SK-N-DZ (cell line): ENCODE data around the gene PPIF.

ENCODE experiments used
- DNase-seq: peaks from one replicate; pipeline ENCODE4 v3.0.0-alpha.2; 2015; ENCODE audit warnings: low spot score

Gene PPIF

GRCh38 chr10:79400146-79401004 lies 53.1 kb downstream of the PPIF start:
- peak; percentile 45 for DNase-seq

DNA sequence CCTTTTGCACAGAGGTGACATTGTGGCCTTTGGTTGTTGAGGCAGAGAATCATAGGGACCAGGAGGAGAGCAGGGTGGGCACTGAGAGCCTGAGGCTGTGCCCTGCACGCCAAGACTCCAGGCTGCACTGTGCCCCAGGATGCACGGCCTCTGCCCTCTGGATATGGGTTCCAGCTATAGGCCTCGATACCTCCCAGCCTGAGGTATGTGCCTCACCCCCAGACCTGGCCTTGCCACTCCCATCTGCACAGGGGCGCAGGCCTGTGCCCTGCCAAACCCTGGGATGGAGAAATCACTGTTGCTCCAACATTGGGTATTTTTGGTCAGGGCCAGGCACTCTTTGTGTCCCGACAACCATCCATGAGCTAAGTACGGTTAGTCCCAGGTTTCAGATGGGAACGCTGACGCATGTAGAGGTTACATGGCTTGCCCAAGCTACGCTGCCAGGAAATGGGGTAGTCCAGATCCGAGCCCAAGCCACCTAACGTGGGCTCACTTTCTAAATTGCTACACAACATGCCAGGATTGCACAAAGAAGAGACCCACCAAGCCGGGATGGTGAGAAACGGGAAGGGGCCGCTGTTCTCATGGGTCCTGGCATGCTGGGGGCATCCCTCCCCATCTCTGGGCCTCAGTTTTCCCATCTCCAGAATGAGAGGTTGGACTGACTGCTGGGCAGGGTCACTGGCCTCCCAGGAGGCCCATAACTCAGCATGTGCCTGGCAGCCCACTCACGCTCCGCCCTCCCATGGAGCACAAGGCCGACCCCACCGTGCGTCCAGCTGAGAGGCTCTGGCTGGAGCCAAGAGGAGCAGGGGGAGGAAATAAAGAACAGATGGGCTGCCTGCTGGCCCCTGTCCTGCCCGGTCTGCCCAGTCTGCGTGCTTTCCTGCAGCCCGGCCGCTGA lies 54.0 kb downstream of the PPIF start:
- DNase-seq, result no peak

- no peak for DNase-seq
Measured at GRCh38 chr10:79402625-79402946, 55.3 kb downstream of the PPIF start.

DNA sequence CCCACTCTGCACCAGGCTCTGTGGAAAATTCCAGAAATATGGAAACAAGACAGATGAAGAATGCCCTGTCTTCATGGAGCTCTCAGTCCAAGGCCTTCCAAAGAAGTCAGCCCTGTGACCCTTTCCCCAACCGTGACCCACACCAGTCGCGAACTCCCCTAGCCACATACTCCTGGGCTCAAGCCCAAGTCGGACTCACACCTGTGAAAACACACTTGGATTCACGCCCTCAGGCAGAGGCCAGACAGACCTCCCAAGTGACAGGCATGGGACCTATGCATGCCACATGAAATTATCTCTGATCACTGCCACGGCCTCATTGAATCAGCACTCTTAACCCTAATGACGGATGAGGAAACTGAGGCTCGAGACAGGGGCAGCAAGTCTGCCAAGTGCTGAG lies 55.7 kb downstream of the PPIF start:
- no peak for DNase-seq

DNA sequence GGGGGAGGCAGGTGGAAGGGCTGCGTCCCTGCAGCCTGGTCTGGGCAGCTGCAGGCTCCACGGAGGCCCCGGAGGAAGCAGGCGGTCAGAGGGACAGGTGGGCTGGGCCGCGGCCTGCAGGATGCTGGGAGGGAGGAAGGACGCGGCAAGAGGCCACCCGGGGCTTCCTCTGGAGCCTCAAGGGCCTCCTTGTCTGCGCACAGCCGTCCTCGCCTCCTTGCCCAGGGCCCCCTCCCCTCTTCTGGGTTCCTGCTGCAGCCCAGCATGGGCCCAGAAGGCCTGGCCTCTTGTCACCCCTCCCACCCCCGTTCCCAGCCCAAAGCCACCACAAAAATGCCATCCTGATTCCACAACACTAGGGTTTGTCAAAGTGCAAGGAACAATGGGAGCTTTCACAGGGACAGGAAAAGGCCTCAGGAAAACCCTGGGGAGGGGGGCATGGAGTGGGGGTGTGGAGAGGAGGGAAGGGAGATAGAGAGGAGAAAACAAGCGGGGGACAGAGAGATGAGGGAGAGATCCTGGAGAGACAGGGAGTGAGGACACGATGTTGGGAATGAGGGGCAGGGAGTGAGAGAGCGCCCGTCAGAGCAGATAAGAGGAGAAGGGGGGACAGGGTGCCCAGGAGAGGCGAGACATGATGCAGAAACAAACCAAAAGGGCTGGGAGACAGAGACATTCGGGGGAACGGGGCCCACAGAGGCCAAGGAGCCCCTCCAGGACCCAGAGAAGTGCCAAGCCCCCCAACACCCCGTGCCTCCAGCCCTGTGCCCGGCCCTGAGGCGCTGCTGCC lies 56.4 kb downstream of the PPIF start:
- DNase-seq, result peak; percentile 41

DNA sequence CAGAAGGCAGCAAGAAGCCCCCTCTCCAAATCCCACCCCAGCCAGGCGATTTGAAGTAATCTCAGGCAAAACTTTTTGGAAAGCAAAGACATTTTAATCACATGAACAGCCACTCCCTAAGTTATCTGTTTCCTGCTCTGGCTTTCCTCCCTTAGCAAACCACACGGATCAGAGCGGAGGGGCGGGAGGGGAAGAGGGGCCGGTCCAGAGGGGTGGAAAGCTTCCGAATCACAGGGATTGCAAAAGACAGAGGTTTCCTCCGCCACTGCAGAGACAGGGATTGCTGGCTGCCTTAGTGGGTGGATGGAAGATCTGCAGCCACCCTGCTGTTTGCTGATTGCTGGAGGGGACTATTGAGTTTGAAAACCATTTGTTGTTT lies 57.0 kb downstream of the PPIF start:
- DNase-seq, result no peak

GRCh38 chr10:79404690-79405131 lies 57.4 kb downstream of the PPIF start:
- no peak for DNase-seq
